Bronchial epithelial cell (primary cell): ENCODE measurements around the gene PPP2R2B. TPM values are rescaled to one million over a fixed set of nuclear protein-coding genes. Genes with fewer than 3 reads are reported as not detected.

Experiments
- DNase-seq: peaks from one replicate; pipeline ENCODE4 v3.0.0-alpha.2; 2010; ENCODE audit warnings: low read depth
- FAIRE-seq: peaks from 2 replicates; lab custom pipeline; 2011; peaks lifted over from hg19 to GRCh38; lab: Jason Lieb, UNC
- H3K27me3 ChIP-seq: 2 replicates; pipeline ENCODE4 v1.5.1; 2011; ENCODE audit warnings: low read length; ENCODE audit not compliant: control insufficient read depth, insufficient read depth
- H3K36me3 ChIP-seq: 2 replicates; pipeline ENCODE4 v1.5.1; 2011; ENCODE audit warnings: low read length; ENCODE audit not compliant: control insufficient read depth, insufficient read depth
- H3K4me3 ChIP-seq: 2 replicates; pipeline ENCODE4 v1.5.1; 2011; ENCODE audit warnings: mild to moderate bottlenecking, low read depth, low read length, control low read depth
- CTCF ChIP-seq: IDR thresholded peaks from 2 replicates; pipeline ENCODE4 v1.5.1; 2011; ENCODE audit warnings: mild to moderate bottlenecking, moderate library complexity, low read length, control low read depth, inconsistent platforms; ENCODE audit not compliant: insufficient read depth, severe bottlenecking
- total RNA-seq: library from RNA; depleted of rRNA; stranded (reverse); fragments of >200 nt; gene quantifications from 2 replicates; pipeline ENCODE4 v1.2.1, GENCODE V29; 2014

PPP2R2B gene
- total RNA-seq, 1 donor from 2014 or later = under 0.01 TPM

DNA sequence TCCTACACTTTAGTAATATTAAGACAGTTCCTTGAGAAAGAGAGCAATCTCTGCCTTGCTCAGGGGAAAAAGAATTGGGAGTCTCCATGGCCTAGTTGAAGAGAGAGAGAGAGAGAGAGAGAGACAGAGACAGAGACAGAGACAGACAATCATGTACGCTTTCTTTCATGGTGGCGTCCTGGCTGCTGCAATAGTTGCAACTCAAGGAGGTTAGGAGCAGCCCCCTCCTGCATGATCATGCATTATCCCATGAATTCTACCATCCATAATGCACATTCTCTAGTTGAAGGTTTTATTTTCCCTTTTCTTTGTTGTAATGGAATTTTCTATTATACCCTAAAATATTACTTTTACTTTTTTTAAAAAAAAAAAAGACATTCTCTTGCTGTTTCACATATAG, 50.7 kb downstream of the PPP2R2B start:
- TF ChIP-seq CTCF = no peak
- FAIRE-seq (no peak), DNase-seq (no peak)
- Histone ChIP-seq H3K36me3 (no peaks in the 10 kb centered on the region), H3K4me3 (no peak overlapping the region), H3K27me3 (no peaks in the 10 kb centered on the region)

DNA sequence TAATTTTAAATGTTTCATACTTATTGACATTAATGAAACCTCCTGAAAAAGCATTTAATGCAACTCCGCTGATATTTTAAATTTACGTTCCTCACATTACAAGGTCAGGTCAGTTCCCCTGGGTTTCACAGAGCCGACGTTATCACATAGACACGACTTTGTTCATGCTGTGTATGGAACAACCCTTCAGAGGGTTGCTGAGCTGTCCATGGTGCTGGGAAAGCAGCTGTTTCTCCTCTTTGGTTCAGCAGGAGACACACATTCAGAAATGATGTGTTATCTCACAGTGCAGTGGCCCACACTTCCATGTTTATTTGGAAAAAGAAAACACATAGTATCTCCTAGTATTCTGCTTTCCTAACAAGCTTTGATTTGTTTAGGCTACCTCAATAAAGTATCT, 53.5 kb downstream of the PPP2R2B start:
- DNase-seq = peak; percentile 29
- H3K27me3 ChIP-seq = no peaks in the 10 kb centered on the region
- no peak for TF ChIP-seq CTCF
- H3K36me3 ChIP-seq = no peaks in the 10 kb centered on the region
- H3K4me3 ChIP-seq = no peak overlapping the region
- no peak for FAIRE-seq

GRCh38 chr5:146821732-146822131, 56.8 kb downstream of the PPP2R2B start:
- FAIRE-seq = no peak
- Histone ChIP-seq H3K36me3 (no peaks in the 10 kb centered on the region), H3K27me3 (no peaks in the 10 kb centered on the region), H3K4me3 (no peak overlapping the region)
- TF ChIP-seq CTCF = no peak
- no peak for DNase-seq

- no peaks in the 10 kb centered on the region for H3K36me3 ChIP-seq
- no peak for TF ChIP-seq CTCF
- FAIRE-seq = no peak
- no peak overlapping the region for H3K4me3 ChIP-seq
- no peaks in the 10 kb centered on the region for H3K27me3 ChIP-seq
- no peak for DNase-seq
Measured at GRCh38 chr5:146820987-146821386, 57.6 kb downstream of the PPP2R2B start.

DNA sequence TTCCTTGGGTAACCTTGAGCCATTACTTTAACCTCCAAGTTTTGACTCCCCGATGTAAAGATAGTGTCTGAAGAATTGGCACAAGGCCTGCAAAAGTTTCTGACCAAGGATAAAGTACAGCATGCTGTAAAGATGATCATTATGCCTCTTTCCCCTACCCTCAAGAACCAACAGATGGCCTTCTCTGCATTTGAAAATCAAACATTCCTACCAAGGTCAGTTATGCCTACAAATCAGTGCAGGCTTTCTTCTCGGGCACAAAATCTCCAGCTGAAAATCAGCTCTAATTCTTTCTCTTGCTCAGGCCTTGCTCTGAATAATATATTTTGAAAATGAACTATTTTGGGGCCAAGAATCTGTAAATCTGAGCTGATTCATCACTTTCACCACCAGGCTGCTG, 59.7 kb downstream of the PPP2R2B start:
- Histone ChIP-seq H3K27me3 (no peaks in the 10 kb centered on the region), H3K36me3 (no peaks in the 10 kb centered on the region), H3K4me3 (no peak overlapping the region)
- DNase-seq (no peak), FAIRE-seq (no peak)
- no peak for TF ChIP-seq CTCF

- DNase-seq = no peak
- no peak for TF ChIP-seq CTCF
- Histone ChIP-seq H3K36me3 (no peaks in the 10 kb centered on the region), H3K4me3 (no peak overlapping the region), H3K27me3 (no peaks in the 10 kb centered on the region)
- FAIRE-seq = no peak
Measured at GRCh38 chr5:146817973-146818372, 60.6 kb downstream of the PPP2R2B start.
